GM19455 (cell line): Measurements from ENCODE around the gene IFITM5.
"Not testable (repeated sequence)": the region's sequence is repeated elsewhere in the genome, so short reads cannot be mapped to it uniquely, and the experiment has no call there.

Experiments
- ATAC-seq: cut with Tn5 transposase; IDR thresholded peaks from one replicate; pipeline ENCODE4 v1.9.1; 2021; ENCODE audit not compliant: unreplicated experiment

Gene IFITM5

GRCh38 chr11:296171-297050 is 2.9 kb downstream of the IFITM5 start:
- ATAC-seq = no peak

GRCh38 chr11:295351-296170 is 3.8 kb downstream of the IFITM5 start:
- ATAC-seq = no peak

- no peak for ATAC-seq
Observed at GRCh38 chr11:294780-295179, 4.5 kb downstream of the IFITM5 start.

- no peak for ATAC-seq
Observed at GRCh38 chr11:293852-294661, 5.3 kb downstream of the IFITM5 start.

GRCh38 chr11:293271-293851 is 6.0 kb downstream of the IFITM5 start:
- ATAC-seq = no peak

GRCh38 chr11:292211-293121 is 6.9 kb downstream of the IFITM5 start:
- ATAC-seq = no peak

GRCh38 chr11:291281-292210 is 7.8 kb downstream of the IFITM5 start:
- ATAC-seq = no peak

- no peak for ATAC-seq
Observed at GRCh38 chr11:290621-291231, 8.6 kb downstream of the IFITM5 start.

GRCh38 chr11:289712-290620 is 9.4 kb downstream of the IFITM5 start:
- no peak for ATAC-seq

- ATAC-seq = no peak
Observed at GRCh38 chr11:289398-289711, 10.0 kb downstream of the IFITM5 start.

- no peak for ATAC-seq
Observed at GRCh38 chr11:288478-289397, 10.6 kb downstream of the IFITM5 start, which contains the start of gene PGGHG. PGGHG (plus strand) TSS chr11:289126; CDS start chr11:289817, 691 bp downstream.

- ATAC-seq = no peak
Observed at GRCh38 chr11:287821-288477, 11.4 kb downstream of the IFITM5 start.

GRCh38 chr11:286977-287820 is 12.1 kb downstream of the IFITM5 start:
- not testable (repeated sequence) for ATAC-seq

- no peak for ATAC-seq
Observed at GRCh38 chr11:285894-286220, 13.5 kb downstream of the IFITM5 start.
